ENCODE data around the gene HACL1. TPM values are rescaled to one million over a fixed set of nuclear protein-coding genes. Genes with fewer than 3 reads are reported as not detected.

HACL1 gene
- total RNA-seq = 10 to 100 TPM; 12.3 to 13.2 TPM

DNA sequence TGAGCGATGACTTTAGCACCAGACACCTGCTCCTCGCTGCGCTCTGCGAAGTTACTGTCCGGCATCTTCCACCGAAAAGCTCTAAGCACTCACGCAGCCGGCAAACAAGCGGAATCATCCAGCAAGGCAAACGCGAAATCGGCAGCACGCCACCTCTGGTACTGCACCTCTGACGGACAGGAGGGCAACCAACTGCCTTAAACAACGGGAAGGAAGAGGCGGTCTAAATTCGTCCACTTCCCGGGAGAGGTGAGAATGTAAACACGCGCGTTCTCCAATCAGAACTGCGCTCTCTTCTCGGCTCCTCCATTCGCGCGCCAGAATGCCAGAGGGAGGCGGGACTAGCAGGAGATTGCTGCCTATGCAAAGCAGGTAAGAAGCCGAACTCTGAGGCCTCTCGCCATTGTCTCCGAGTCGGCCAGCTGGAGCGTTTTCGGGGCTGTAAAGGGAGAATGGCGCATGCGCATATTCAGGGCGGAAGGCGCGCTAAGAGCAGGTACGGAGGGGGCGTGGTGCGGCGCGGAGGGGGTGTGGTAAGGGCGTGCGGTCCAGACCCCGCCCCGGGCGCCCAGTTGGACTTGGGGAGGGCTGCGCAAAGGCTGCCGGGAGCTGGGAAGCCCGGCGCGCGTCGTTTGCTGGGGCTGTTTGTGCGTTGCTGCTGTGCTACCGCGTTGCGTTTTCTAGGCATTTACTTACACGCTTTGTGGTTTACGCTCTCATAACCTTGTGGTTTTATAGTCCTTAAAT, at the start of gene HACL1, which contains the start of gene BTD:
TSS of gene HACL1 (minus strand) at position 171 of the 747 bp plus-strand sequence. CDS start at position 65, 106 bp downstream.
TSS of gene BTD (plus strand) at position 347 of the 747 bp plus-strand sequence. CDS start 33,695 bp downstream, outside the sequence.
- Histone ChIP-seq H3K4me3 (peak within 1 kb of the TSS; percentile 67 to 80), H3K9me3 (no peaks in the 10 kb centered on the region), H3K27ac (peak within 1 kb of the TSS; percentile 84 to 93), H3K27me3 (no peaks in the 10 kb centered on the region), H3K4me1 (peaks cover 0 to 20% of the 10 kb centered on the region in 2 donors), H3K36me3 (peaks cover 3% of the 10 kb centered on the region)
- peak in 1 of 2 donors; percentile 43 for TF ChIP-seq CTCF (IDR thresholded peaks at IDR 0.05)
- DNase-seq (ENCODE audit: low spot score) = peak; percentile 97

DNA sequence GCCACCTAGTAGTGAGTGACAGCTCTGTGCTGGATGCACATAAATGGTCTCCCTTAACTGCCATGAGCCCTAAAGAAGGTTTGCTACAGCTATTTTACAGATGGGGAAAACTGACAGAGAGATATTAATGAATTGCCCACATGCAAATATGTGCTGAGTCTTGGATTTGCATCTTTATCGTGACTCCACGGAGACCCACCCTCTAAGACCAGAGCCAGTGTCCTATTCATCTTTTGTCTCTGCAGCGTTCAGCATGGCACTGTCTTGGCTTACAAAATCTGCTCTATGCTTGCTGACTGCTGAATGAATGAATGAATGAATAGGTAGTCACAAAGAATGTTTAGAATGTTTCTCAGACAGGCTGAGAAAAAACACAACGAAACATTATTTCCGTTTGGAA, 48.5 kb upstream of the HACL1 start:
- peaks cover 0 to 20% of the 10 kb centered on the region in 2 donors for H3K4me1 ChIP-seq
- H3K9me3 ChIP-seq = no peaks in the 10 kb centered on the region
- H3K27me3 ChIP-seq = no peaks in the 10 kb centered on the region
- no peak overlapping the region for H3K4me3 ChIP-seq
- H3K36me3 ChIP-seq = peaks cover 3% of the 10 kb centered on the region
- no peak for TF ChIP-seq CTCF (IDR thresholded peaks at IDR 0.05)
- no peak overlapping the region for H3K27ac ChIP-seq
- DNase-seq (ENCODE audit: low spot score) = no peak

DNA sequence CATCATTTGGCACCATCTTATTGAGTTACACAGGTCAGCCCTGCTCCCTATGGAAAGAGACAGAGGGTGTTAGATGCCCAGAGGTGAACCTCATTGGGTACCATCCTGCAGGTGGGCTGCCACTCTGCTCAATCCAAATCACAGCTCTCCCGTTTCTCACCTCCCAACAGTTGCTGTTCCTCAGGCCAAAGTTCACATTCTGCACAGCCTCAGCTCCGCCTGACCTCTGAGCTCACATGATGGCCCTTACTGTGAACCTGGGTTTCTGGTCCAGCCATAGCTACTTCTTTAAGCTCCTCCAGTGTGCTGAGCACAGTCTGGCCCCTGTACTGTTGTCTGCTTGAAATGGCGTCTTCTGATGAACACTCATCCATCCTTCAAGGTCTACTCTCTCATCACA, 48.0 kb upstream of the HACL1 start:
- peaks cover 0 to 20% of the 10 kb centered on the region in 2 donors for H3K4me1 ChIP-seq
- no peak overlapping the region for H3K4me3 ChIP-seq
- TF ChIP-seq CTCF (IDR thresholded peaks at IDR 0.05) = no peak
- H3K36me3 ChIP-seq = peaks cover 8% of the 10 kb centered on the region
- H3K27ac ChIP-seq = no peak overlapping the region
- H3K9me3 ChIP-seq = no peaks in the 10 kb centered on the region
- DNase-seq (ENCODE audit: low spot score) = no peak
- H3K27me3 ChIP-seq = no peaks in the 10 kb centered on the region

DNA sequence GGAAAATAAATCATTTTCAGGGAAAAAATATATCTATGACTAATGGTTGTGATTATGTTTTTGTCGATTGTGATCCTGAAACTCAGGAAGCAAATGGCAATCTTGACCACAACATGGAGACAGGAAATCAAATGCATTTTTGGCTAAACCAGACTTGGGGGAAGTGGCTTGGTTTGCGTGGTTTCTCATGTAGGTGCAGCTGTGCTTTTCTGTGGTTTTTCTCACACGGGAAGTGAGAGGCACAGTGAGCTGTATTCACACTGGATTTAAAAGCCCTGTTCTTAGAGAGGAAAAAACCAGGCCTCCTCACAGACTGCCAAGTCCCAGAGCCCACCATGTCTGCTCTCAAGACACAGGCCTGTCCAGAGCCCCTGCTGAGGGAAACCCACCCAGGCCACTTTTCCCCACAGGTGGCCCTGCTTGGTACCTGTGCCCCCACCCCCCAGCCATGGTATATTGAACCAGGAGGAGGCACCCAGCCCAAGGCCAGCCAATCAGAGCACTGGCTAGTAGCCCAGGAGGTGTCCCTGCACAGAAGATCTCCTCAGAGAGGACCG, 46.3 kb upstream of the HACL1 start:
- H3K27me3 ChIP-seq = no peaks in the 10 kb centered on the region
- peak overlapping the region; percentile 35 to 56 for H3K27ac ChIP-seq
- H3K36me3 ChIP-seq = peaks cover 9% of the 10 kb centered on the region
- H3K4me1 ChIP-seq = peaks cover 0 to 20% of the 10 kb centered on the region in 2 donors
- no peak for TF ChIP-seq CTCF (IDR thresholded peaks at IDR 0.05)
- H3K4me3 ChIP-seq = no peak overlapping the region
- DNase-seq (ENCODE audit: low spot score) = no peak
- H3K9me3 ChIP-seq = no peaks in the 10 kb centered on the region

GRCh38 chr3:15646851-15647511, 45.6 kb upstream of the HACL1 start:
- Histone ChIP-seq H3K27me3 (no peaks in the 10 kb centered on the region), H3K4me1 (peaks cover 0 to 20% of the 10 kb centered on the region in 2 donors), H3K27ac (peak overlapping the region; percentile 35 to 56), H3K4me3 (no peak overlapping the region), H3K36me3 (peaks cover 9% of the 10 kb centered on the region), H3K9me3 (no peaks in the 10 kb centered on the region)
- DNase-seq (ENCODE audit: low spot score) = no peak
- TF ChIP-seq CTCF (IDR thresholded peaks at IDR 0.05) = no peak

Measured in right atrium auricular region (tissue), 2 donors.